Thoracic aorta (tissue), 2 donors: Measurements from ENCODE around the gene SLC9A3. TPM values are rescaled to one million over a fixed set of nuclear protein-coding genes. Genes with fewer than 3 reads are reported as not detected.

Source experiments
- ATAC-seq: fragments of 150-250 bp; one replicate; pipeline ENCODE4 v1.8.0; 2017; ENCODE audit warnings: low read depth; ENCODE audit not compliant: insufficient number of reproducible peaks, low FRiP score
- DNase-seq: peaks from one replicate; pipeline ENCODE4 v3.0.0-alpha.2; 2020; ENCODE audit warnings: low spot score
- H3K27ac ChIP-seq, 2 donors: fragments of 200-600 bp; sonication (generic); 1 replicate in 1 of 2; 2 replicates in 1 of 2; pipeline ENCODE4 v1.5.1; 2016; ENCODE audit warnings: mild to moderate bottlenecking in 2 of 2, moderate library complexity in 2 of 2
- H3K27me3 ChIP-seq: fragments of 200-600 bp; sonication (generic); replicated peaks from 2 replicates; pipeline ENCODE4 v1.6.0; 2016; ENCODE audit warnings: mild to moderate bottlenecking; ENCODE audit not compliant: insufficient read depth
- H3K36me3 ChIP-seq: fragments of 200-600 bp; sonication (generic); one replicate; pipeline ENCODE4 v1.5.1; 2016
- H3K4me1 ChIP-seq, 2 donors: fragments of 200-600 bp; sonication (generic); 1 replicate in 1 of 2; 2 replicates in 1 of 2; pipeline versions ENCODE4 v1.5.1 to v1.6.0; 2016; ENCODE audit warnings: low read depth in 2 of 2, mild to moderate bottlenecking in 1 of 2; ENCODE audit not compliant: control insufficient read depth in 1 of 2
- H3K4me3 ChIP-seq: fragments of 200-600 bp; sonication (generic); 2 replicates; pipeline ENCODE4 v1.5.1; 2016; ENCODE audit warnings: mild to moderate bottlenecking
- H3K9me3 ChIP-seq: fragments of 200-600 bp; sonication (generic); 2 replicates; pipeline ENCODE4 v1.5.1; 2016
- CTCF ChIP-seq: fragments of 200-600 bp; sonication (generic); IDR thresholded peaks from one replicate; pipeline ENCODE4 v1.5.1; 2019; ENCODE audit warnings: antibody characterized with exemption
- total RNA-seq, 2 donors: library from RNA; depleted of rRNA; stranded (reverse); fragments of >200 nt; gene quantifications; one replicate each; pipeline versions ENCODE4 v1.1.0 to v1.2.3, GENCODE V29; 2016

Gene SLC9A3
- total RNA-seq, 2 donors from 2014 or later = 1.6 to 1.8 TPM

GRCh38 chr5:481347-481746 lies 42.9 kb downstream of the SLC9A3 start:
- ATAC-seq (no peak), DNase-seq (no peak)
- Histone ChIP-seq H3K4me1 (no peaks in the 10 kb centered on the region), H3K27ac (no peak overlapping the region), H3K9me3 (no peaks in the 10 kb centered on the region), H3K4me3 (no peak overlapping the region), H3K36me3 (no peaks in the 10 kb centered on the region), H3K27me3 (no peaks in the 10 kb centered on the region)
- TF ChIP-seq CTCF = no peak

- Histone ChIP-seq H3K9me3 (no peaks in the 10 kb centered on the region), H3K4me1 (peaks cover 4 to 6% of the 10 kb centered on the region in 2 donors), H3K27ac (no peak overlapping the region), H3K36me3 (no peaks in the 10 kb centered on the region), H3K27me3 (no peaks in the 10 kb centered on the region), H3K4me3 (no peak overlapping the region)
- DNase-seq (no peak), ATAC-seq (no peak)
- no peak for TF ChIP-seq CTCF
These were observed 44.5 kb downstream of the SLC9A3 start for GRCh38 chr5:479566-480319.

- Histone ChIP-seq H3K36me3 (no peaks in the 10 kb centered on the region), H3K9me3 (no peaks in the 10 kb centered on the region), H3K27ac (no peak overlapping the region), H3K27me3 (no peaks in the 10 kb centered on the region), H3K4me3 (no peak overlapping the region), H3K4me1 (peaks cover 4 to 8% of the 10 kb centered on the region in 2 donors)
- ATAC-seq (no peak), DNase-seq (no peak)
- TF ChIP-seq CTCF = no peak
These were observed 45.2 kb downstream of the SLC9A3 start for GRCh38 chr5:478982-479535.

- DNase-seq (no peak), ATAC-seq (no peak)
- no peaks in the 10 kb centered on the region for H3K36me3 ChIP-seq
- no peaks in the 10 kb centered on the region for H3K9me3 ChIP-seq
- no peak overlapping the region for H3K27ac ChIP-seq
- peaks cover 4 to 8% of the 10 kb centered on the region in 2 donors for H3K4me1 ChIP-seq
- no peak for TF ChIP-seq CTCF
- H3K4me3 ChIP-seq = no peak overlapping the region
- no peaks in the 10 kb centered on the region for H3K27me3 ChIP-seq
These were observed 45.8 kb downstream of the SLC9A3 start for GRCh38 chr5:478369-478981.

GRCh38 chr5:477871-478270 lies 46.4 kb downstream of the SLC9A3 start:
- Histone ChIP-seq H3K4me1 (peaks cover 4 to 8% of the 10 kb centered on the region in 2 donors), H3K27ac (no peak overlapping the region), H3K4me3 (no peak overlapping the region), H3K36me3 (no peaks in the 10 kb centered on the region), H3K27me3 (no peaks in the 10 kb centered on the region), H3K9me3 (no peaks in the 10 kb centered on the region)
- no peak for TF ChIP-seq CTCF
- no peak for DNase-seq
- ATAC-seq = no peak
